AG10803 (cell line): Measurements from ENCODE around the gene GIMAP8.
"Not testable (repeated sequence)": the region's sequence is repeated elsewhere in the genome, so short reads cannot be mapped to it uniquely, and the experiment has no call there.

ENCODE experiments used
- DNase-seq: peaks from one replicate; pipeline ENCODE4 v3.0.0; 2010; ENCODE audit warnings: low read depth
- H3K4me3 ChIP-seq: 2 replicates; pipeline ENCODE4 v1.5.1; 2011; ENCODE audit warnings: mild to moderate bottlenecking, low read length, control low read depth
- CTCF ChIP-seq: conservative IDR thresholded peaks from 2 replicates; pipeline ENCODE4 v1.5.1; 2011; ENCODE audit warnings: mild to moderate bottlenecking, low read length, control low read depth, inconsistent platforms

Gene GIMAP8

GRCh38 chr7:150516956-150517745 is 66.7 kb downstream of the GIMAP8 start:
- H3K4me3 ChIP-seq: no peak overlapping the region
- DNase-seq: no peak
- no peak for TF ChIP-seq CTCF

- DNase-seq: no peak
- no peak overlapping the region for H3K4me3 ChIP-seq
- TF ChIP-seq CTCF: no peak
These were observed 68.9 kb downstream of the GIMAP8 start for GRCh38 chr7:150519310-150519709.

GRCh38 chr7:150520145-150520544 is 69.7 kb downstream of the GIMAP8 start:
- TF ChIP-seq CTCF: no peak
- no peak for DNase-seq
- H3K4me3 ChIP-seq: no peak overlapping the region

GRCh38 chr7:150522931-150523330 is 72.5 kb downstream of the GIMAP8 start:
- H3K4me3 ChIP-seq, DNase-seq: not testable (repeated sequence)

GRCh38 chr7:150524018-150524417 is 73.6 kb downstream of the GIMAP8 start:
- H3K4me3 ChIP-seq: no peak overlapping the region
- no peak for DNase-seq
- TF ChIP-seq CTCF: no peak
